Measurements from ENCODE around the gene CYP3A7. TPM values are rescaled to one million over a fixed set of nuclear protein-coding genes. Genes with fewer than 3 reads are reported as not detected.
A peak's percentile ranks its signal among the peaks of the same experiment; 100 is the strongest.
"Not testable (repeated sequence)": the region's sequence is repeated elsewhere in the genome, so short reads cannot be mapped to it uniquely, and the experiment has no call there.

CYP3A7 gene
- total RNA-seq, 2 donors from 2014 or later = 0.34 to 0.39 TPM

DNA sequence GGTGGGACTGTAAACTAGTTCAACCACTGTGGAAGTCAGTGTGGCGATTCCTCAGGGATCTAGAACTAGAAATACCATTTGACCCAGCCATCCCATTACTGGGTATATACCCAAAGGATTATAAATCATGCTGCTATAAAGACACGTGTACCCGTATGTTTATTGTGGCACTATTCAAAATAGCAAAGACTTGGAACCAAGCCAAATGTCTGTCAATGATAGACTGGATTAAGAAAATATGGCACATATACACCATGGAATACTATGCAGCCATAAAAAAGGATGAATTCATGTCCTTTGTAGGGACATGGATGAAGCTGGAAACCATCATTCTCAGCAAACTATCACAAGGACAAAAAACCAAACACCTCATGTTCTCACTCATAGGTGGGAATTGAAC is 11.9 kb upstream of the CYP3A7 start:
- intact Hi-C loops (cut with DNase I, micrococcal nuclease); DNase-seq; ATAC-seq: not testable (repeated sequence)

DNA sequence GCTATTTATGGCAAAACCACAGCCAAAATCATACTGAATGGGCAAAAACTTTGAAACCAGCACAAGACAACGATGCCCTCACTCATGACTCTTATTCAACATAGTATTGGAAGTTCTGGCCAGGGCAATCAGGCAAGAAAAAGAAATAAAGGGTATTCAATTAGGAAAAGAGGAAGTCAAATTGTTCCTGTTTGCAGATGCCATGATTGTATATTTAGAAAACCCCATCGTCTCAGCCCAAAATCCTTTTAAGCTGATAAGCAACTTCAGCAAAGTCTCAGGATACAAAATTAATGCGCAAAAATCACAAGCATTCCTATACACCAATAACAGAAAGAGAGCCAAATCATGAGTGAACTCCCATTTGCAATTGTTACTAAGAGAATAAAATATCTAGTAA is 10.4 kb upstream of the CYP3A7 start:
- intact Hi-C loops (cut with DNase I, micrococcal nuclease); ATAC-seq; DNase-seq: not testable (repeated sequence)

DNA sequence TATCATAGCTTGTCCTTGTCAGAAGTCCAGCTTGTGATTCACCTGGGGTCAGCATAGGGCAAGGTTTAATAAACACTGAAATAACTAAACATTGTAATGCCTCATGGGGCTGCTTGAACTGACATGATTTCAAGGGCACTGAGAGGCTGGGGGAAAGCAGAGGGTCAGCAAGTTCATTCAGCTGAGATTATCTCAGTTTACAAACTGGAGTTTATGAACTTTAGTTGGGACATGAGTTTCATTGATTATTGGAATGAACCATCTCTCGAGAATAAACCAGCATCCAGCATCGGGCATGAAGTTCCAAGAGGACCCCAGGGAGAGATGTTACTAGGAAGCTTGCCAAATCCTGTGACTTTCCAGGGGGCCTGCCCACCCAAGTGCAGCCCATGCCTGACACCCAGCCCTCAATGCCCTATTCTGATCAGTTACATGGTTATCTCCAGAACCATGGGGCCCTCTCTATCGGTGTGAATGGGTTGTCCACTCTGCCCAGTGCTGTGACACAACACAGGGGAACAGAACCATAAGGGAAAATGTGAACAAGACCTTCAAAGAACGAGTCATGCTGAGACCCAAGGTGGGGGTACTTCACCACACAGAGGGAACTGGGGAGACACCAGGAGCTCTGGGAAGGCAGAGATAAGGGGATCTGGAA is 7.9 kb upstream of the CYP3A7 start:
- intact Hi-C loops (cut with DNase I, micrococcal nuclease) = no loop called here
- DNase-seq (no peak), ATAC-seq (no peak)

DNA sequence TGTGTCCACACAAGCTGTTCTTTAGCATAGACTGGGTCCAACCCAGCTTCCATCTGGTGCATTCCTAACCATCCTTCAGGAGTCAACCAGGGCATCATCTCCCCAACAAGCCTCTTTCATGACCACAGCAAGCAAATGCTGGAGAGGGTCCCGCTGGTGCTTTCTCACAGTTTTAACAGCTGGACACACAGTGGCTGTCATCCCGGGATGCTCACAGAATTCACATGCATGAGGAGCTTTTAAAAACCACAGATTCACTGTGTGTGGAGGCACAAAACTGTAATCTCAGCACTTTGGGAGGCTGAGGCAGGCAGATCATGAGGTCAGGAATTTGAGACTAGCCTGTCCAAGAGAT is 6.4 kb upstream of the CYP3A7 start:
- no peak for ATAC-seq
- no peak for DNase-seq
- intact Hi-C loops (cut with DNase I, micrococcal nuclease) = no loop called here

DNA sequence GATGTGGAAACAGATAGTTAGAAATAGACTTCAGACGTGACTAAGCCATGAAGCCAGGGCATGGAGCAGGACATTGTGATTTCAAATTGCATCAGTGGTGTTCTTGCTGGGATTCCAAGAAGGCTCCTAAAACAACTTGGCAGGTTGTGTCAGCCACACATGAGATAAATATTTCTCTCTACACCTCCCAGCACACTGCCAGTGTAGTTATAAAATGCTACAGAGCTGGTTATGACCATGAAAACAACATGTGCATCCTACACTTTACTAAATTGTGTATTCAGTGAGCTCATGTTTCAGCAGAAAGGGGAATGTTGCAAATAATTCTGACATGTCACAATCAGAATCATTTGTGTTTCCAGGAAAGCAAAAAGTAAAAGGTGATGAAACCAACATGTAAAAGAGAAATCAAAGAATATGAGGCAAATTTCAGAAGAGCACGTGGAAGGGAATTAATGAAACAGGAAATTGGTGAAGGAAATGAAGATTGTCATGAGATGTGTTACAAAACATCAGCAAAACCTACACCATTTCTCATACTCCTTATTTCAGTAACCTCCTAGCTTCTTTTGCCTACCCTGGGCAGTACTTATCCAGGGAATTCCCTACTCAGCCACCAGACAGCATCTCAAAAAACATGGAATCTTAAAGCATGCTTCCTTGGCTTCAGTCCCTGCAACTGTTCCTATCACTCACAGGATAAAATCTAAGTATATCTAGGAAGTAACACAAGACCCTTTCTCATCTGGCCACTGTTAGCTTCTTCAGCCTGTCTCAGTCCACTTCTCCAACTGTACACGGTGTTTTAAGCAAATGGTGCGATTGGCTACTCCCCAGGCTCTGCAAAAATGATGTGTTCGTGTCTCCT is 5.8 kb upstream of the CYP3A7 start:
- no peak for ATAC-seq
- intact Hi-C loops (cut with DNase I, micrococcal nuclease) = no loop called here
- DNase-seq = no peak

DNA sequence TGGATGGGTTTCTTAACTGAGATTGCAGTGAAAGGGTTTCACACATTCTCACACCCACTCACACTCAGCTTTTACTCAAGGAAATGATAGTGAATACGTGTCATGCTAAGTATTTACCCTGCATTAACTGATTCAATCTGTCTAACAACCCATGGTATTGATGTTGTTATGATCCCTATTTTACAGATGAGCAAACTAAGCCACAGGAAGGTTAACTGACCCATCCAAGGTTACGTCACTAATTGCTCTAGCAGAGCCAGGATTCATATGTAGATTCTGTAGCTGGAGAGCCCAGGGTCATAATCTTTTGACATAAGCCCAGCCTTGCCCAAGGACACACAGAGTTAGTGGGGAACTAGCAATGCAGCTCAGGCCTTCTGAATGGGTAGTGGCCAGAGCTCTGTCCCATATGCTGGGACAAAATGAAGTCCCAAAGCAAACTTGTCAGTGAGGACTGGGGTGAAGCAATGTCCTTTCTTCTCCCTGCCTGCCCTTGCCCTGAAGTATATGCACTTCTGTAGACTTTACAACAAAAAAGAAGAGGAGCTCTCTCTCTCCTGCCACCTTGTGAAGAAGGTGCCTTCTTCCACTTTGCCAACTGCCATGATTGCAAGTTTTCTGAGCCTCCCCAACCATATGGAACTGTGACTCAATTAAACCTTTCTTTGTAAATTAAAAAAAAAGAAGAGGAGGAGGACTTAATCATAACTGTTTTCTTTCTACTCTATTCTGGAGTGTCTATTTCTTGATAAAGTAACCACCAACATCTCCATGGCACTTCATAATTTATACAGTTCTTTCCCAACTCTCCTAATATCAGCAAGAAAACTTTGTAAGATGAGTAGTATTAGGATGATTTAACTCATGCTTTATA is 4.9 kb upstream of the CYP3A7 start:
- DNase-seq (no peak), ATAC-seq (no peak)
- intact Hi-C loops (cut with DNase I, micrococcal nuclease) = no loop called here

DNA sequence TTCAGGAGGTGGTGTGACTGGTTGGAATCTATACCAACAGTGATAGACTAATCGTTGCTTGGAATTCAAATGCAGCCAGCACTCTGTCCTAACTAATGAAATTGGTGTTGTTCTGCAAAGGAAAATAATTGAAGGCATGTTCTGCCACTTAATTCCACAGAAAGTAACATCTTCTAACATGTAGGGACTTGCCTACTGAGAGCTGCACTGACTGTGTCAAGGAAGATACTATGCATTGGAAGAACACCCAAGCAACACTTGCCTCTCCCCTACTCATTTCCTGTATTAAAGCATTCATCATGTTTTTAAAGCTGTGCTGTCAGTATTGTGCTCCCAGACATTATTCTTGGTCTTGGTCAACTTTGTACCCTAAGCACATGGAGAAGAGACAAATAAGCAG is 2.7 kb upstream of the CYP3A7 start:
- intact Hi-C loops (cut with DNase I, micrococcal nuclease) = no loop called here
- no peak for DNase-seq
- ATAC-seq = no peak

DNA sequence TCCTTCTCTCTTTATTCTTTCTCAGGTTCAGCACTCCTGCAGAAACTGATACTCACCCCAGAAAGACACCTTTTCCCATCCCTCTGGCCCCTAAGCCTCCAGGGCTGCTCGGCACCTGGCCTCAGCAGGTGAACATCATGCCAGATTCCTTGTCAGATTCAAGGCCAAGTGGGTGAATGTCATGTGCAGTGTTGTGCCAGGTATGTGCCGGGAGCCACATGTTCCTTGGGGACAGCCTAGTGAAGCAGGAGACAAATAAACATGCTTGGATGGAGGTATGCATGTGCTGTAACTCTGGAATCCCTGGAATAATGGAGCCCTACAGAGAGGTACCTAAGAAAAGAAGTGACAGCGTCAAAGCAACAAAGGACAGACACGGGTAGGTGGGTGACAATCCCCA is 1.7 kb upstream of the CYP3A7 start:
- intact Hi-C loops (cut with DNase I, micrococcal nuclease); DNase-seq; ATAC-seq: not testable (repeated sequence)

DNA sequence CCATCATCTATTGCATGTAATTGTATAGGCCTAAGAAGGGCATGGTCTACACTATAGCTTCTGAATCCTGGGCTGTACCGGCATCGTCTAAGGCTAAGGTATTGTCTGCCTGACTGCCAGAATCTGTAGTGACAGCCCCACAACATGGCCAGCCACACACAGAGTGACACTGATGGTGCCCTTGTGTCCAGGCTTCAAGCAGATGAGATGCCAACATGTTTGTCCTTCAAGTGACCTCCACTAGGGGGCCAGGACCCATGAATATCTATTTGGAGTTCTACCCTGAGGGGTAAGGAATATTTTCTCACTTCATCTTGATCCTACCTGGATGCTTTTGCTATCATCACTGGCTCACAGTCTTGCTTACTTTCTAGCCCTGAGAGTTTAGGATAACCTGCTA is 1.5 kb downstream of the CYP3A7 start:
- DNase-seq (no peak), ATAC-seq (no peak)
- intact Hi-C loops (cut with DNase I, micrococcal nuclease) = no loop called here

DNA sequence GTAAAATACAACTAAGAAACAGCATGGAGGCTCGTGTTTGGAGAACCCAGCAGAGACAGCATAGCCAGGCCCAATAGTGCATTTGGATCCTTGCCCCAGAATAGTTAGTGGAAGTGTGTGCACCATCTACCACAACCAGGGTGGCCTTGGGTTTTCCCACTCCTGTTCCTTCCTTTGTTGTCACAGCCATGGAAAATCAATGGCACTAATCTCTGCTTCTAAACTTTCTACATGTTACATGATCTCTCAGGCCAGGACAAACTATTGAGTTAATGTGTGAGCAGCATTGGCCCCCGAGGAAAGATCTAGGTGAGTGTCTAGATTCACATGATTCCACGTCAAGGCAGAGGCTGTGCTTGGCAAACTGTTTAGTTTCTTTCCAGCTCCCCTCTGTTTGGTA is 2.0 kb downstream of the CYP3A7 start:
- DNase-seq (no peak), ATAC-seq (no peak)
- intact Hi-C loops (cut with DNase I, micrococcal nuclease) = no loop called here

DNA sequence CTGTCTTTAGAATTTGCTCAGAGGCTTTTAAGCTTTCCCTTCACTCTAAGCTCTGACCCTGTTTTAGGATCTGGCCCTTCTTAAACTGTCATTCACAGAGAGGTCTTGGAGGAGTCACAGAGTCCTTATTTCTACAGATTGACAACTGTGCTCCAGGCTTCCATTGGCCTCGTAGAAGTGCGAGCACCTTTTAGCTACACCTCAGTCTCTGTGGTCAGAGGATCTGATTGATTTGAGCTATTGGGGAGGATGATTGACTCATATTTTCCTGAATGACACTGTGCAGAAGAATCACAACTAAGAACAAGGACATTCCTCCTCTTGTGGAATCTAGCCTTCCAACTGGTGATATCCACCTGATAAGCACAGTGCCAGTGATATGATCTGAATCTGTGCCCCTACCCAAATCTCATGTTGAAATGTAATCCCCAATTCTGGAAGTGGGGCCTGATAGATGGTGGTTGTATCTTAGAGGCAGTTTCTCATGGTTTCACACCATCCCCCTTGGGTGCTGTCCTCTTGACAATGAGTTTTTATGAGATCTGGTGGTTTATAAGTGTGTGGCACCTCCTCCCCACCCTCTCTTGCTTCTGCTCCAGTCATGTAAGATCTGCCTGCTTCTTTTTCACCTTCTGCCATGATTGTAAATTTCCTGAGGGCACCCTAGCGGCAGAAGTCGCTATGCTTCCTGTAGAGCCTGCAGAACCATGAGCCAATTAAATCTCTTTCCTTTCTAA is 3.2 kb downstream of the CYP3A7 start:
- ATAC-seq (no peak), DNase-seq (no peak)
- intact Hi-C loops (cut with DNase I, micrococcal nuclease) = no loop called here

DNA sequence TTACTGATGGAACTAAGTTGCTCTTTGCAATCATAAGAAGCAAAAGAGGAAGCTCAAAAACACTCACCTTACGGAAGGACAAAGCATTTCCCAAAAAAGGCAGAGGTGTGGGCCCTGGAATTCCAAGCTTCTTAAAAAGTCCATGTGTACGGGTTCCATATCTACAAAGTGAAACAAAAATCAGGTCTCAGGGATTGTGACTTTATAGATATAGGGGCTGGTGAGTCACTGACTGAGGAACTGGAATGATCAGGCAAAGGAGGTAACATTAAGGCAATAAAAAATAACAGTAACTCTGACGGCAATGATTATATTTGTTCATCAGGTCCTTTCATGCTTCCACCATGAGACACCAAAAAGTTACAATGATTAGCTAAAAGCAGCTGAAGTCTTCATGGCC is 4.0 kb downstream of the CYP3A7 start:
- no peak for ATAC-seq
- intact Hi-C loops (cut with DNase I, micrococcal nuclease) = no loop called here
- no peak for DNase-seq

DNA sequence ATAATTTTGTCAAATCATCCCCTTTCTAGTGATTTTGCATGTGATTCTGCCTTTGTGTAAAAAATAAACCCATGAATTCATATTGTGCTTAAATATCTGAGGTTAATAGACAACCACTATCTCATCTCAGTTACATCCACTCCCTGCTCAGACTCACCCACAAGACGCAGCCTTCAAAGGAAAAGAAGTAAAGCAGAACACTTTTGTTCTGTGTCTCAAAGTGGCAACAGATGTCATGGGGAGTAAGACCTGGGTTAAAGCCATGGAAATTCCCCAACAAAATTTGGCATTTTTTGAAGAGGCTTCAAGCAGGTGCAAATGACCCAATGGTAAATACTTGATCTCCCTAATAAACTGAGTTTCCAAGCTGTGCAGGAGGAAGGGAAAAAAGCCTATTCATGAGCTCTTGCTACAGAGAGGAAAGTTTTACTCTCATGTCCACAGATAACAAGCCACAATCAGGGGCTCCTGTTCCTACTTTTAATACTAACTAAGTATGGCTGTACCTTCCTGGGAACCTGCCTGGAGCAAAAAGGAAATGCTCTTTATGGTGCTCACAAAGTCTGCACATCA is 4.7 kb downstream of the CYP3A7 start:
- DNase-seq (no peak), ATAC-seq (no peak)
- intact Hi-C loops (cut with DNase I, micrococcal nuclease) = no loop called here

DNA sequence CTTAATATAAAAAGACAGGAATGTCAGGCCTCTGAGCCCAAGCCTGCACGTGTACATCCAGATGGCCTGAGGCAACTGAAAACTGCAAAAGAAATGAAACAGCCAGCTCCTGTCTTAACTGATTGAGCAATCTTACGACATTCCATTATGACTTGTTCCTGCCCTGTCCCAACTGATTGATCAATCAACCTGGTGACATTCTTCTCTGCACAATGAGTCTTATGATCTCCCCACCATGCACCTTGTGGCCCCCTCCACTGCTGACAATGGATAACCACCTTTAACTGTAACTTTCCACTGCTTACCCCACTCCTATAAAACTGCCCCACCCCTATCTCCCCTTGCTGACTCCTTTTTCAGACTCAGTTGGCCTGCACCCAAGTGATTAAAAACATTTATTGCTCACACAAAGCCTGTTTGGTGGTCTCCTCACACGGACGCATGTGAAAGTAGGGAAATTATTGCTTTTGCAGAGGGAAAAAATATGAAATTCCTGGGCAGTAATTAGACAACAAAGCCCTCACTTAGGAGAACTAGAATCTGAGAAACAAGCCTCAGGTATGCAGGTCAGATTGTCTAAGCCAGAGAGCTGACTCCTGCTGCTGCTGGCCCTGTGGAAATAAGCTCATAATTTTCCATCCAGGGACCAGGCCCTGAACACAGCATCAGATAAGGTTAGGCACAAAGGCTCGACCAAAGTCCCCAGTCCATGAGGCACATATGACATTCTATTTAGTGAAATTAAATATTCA is 5.3 kb downstream of the CYP3A7 start:
- ATAC-seq (no peak), DNase-seq (no peak)
- intact Hi-C loops (cut with DNase I, micrococcal nuclease) = no loop called here

DNA sequence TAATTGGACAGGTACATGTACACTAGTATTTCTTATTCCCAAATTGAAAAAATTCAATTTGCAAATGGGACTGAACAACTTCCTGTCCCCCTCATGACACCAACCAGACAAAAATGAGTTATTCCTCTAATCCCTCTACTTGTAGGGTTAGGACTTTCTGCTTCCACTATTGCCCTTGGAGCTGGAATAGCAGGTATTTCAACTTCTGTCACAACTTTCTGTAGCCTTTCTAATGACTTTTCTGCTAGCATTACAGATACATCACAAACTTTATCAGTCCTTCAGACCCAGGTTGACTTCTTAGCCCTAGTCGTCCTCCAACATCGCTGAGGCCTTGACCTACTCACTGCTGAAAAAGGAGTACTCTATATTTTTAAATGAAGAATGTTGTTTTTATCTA is 6.4 kb downstream of the CYP3A7 start:
- intact Hi-C loops (cut with DNase I, micrococcal nuclease) = no loop called here
- DNase-seq (no peak), ATAC-seq (no peak)

DNA sequence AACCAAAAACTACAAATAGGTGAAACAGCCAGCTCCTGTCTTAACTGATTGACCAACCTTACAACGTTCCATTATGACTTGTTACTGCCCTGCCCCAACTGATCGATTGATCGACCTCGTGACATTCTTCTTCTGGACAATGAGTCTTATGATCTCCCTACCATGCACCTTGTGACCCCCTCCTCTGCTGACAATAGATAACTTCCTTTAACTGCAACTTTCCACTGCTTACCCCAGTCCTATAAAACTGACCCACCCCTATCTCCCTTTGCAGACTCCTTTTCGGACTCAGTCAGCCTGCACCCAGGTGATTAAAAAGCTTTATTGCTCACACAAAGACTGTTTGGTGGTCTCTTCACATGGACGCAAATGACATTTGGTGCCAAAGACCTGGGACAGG is 11.8 kb downstream of the CYP3A7 start:
- ATAC-seq; DNase-seq; intact Hi-C loops (cut with DNase I, micrococcal nuclease): not testable (repeated sequence)

DNA sequence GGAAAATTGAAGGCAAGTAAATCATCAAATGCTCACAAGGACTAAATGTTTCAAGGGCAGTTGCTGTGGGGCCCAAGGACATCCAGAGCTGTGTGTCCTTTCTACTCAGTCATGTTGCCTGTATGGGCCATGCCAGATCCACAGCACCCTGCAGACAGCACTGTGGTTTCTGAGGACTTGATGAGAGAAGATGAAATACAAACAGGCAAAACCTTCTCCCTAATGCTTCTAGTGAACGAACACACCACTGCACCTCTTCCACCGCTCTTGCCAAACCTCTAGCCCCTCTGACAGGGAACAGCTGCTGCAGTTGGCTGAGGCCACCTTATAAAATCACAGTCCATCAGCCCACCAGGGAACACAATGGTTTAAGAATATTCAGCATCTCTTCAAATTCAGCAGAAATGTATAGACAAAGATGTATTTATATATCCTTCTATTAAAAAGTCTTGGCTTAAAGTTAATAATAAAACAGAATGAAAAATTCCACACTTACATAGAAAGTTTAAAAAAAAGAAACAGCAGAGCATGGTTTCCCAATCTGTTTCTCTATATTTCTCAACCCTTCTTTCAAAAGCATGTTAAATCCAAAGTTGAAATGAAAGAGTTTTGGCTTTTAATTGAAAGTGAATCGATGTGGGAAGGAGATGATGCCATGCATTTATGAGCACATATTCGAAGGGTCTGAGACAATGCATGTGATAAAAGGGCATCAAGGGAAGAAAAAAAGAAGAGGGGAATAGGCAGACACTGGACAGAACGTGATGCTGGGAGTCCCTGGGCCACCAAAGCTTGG is 14.0 kb downstream of the CYP3A7 start:
- DNase-seq = peak in 1 of 2 donors; percentile 7
- ATAC-seq = peak; percentile 26
- intact Hi-C loops (cut with DNase I, micrococcal nuclease) = no loop called here
